Measurements from ENCODE around the gene CNTN1. TPM values are rescaled to one million over a fixed set of nuclear protein-coding genes. Genes with fewer than 3 reads are reported as not detected.

The CNTN1 gene
- total RNA-seq, result 0.54 TPM

DNA sequence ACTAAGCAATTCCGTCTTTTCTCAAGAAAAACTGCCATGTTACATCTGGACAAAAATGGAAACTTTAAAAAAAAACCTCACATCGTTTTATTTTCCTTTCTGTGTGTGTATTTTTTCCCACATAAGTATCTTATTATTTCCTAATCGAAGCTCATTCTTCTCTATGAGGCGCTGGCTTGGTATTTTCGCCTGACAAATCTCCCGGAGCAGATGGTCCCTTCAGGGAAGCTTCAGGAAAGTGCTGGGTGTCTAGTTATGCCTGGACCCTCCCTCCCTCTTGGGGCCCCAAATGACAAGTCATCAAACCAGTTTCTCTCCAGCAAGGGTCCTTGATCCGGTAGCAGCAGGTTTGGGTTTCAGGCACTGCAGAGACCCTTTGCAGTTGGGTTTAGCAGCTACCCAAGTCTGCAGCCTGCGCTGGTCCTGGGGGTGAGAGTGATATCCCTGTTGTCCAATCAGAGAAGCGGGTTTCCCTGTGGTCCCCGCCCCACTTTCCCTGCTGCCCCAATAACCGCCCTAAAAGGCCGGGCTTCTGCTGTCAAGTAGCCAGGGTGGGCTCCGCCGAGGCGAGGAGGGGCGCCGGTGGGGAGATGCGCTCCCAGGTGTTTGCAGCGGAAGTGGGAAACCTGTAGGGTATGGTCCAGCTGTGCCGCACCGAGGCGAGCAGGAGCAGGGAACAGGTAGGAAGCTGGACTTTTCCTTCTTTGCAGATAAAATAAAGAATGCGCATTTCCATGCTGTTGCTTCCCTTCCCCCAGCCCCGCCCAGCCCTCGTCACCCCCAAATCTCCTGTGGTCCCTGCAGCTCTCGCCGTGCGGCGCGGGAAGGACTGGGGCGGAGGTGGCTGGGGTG, at the start of gene CNTN1:
Gene CNTN1 (plus strand): TSS at position 527 of the 852 bp plus-strand sequence.
- DNase-seq (ENCODE audit: low read depth in 2 of 3, low spot score in 2 of 3), result peak in 2 of 3 donors; percentile 78 to 87

DNA sequence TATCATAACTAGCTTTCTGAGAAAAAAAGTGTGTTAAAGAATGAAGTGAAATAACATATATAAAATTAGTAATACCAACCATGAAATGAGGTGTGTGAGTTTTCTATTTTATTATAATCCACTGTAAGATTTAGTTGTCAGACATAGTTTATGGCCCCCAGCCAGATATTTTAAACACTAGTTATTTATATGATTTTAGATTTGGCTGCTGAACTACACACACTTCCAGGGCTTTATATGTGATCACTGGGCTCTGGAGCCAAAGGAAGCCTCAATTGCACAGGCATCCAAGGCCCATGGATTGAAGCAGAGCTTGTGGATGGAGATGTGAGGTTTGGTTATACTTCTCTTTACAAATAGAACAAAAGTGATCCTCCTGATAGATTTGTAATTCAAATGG, 48.7 kb upstream of the CNTN1 start:
- no peak for DNase-seq (ENCODE audit: low read depth in 2 of 3, low spot score in 2 of 3)

DNA sequence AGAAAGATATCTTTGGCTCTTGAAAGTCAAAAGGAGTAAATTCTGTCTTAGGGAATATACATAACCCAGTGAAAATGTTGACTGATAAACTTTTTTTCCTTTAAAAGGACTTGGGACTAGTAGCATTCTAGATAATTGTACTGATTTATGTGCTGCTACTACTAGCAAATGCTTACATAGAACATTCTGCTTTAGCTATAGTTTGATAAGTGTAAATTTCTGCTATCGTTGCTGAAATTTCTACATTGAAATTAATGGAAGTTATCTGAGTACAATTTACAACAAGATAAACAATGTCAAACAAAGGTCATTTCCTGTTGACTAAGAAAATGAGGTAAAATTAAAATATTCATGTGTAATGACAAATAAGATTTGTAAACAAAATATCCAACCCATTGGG, 48.3 kb upstream of the CNTN1 start:
- no peak for DNase-seq (ENCODE audit: low read depth in 2 of 3, low spot score in 2 of 3)

DNA sequence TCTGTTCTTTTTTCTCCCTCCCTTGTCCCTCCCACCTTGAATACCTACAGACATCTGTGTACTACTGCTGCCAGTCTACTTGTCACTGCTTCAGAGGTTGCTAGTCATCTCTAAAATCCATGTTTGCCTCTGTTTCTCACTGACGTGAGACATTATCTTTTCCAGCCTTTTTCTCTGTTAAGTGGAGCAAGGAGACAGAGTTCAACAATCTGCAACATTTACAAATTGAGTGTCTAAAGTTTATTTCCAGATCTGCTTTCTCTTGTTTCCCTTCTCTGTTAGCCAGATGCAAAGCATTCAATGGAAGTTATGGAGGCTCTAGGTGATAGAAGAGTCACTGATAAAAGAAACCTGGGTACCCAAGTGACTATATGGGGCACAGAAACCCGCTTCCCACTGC, 47.5 kb upstream of the CNTN1 start:
- no peak for DNase-seq (ENCODE audit: low read depth in 2 of 3, low spot score in 2 of 3)

DNA sequence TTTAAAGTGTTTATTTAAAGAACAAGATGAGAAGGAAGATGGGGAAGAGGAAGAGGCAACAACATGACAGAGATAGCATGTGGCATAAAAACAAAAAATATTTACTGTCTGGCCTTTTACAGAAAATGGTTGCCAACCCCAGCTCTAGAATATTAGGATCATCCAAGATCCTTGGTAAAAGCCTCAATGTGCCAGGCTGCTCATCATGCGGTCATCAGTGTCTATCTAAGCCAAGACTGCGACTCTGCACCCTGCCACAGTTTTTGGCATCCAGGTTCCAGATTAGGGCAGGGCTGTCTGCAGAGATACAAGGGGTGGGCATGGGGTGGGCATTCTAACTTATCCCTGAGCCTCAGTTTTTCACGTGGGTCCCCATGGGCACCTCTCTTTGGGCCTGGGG, 46.9 kb upstream of the CNTN1 start:
- no peak for DNase-seq (ENCODE audit: low read depth in 2 of 3, low spot score in 2 of 3)

DNA sequence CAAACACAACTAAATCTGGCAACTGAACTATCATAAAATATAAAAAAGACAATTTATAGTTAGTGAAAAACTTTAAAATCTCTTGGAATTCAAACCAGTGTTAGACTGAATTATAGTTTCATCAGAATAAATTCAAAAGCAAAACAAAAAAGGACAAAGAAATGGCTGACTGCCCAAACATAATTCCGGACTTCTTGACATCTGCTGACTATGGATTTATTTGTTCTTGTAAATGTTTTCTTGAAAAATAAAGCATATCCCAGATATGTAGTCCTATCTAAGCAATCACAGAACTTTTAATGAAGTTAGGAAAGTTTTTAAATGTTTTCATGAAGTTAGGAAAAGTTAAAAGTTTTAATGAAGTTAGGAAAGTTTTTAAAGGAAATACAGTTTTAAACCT, 45.8 kb upstream of the CNTN1 start:
- no peak for DNase-seq (ENCODE audit: low read depth in 2 of 3, low spot score in 2 of 3)

DNA sequence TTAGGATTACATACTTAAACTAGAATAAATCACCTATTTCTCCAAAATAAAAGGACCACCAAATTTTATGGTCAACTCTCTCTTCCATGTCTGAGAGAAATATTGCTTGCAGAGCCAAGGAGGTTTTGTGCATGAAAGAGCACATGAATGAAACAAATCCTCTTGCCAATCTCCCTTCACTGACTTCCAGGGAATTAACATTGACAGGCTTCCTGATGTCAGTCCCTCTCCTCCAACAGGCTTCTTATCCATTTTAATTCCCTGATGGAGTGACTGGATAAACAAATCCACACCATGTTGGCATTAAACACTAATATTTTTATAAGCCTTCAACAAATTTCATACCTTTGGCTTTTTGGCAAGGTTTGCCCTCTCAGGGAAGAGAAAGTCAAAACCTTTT, 45.3 kb upstream of the CNTN1 start:
- no peak for DNase-seq (ENCODE audit: low read depth in 2 of 3, low spot score in 2 of 3)

DNA sequence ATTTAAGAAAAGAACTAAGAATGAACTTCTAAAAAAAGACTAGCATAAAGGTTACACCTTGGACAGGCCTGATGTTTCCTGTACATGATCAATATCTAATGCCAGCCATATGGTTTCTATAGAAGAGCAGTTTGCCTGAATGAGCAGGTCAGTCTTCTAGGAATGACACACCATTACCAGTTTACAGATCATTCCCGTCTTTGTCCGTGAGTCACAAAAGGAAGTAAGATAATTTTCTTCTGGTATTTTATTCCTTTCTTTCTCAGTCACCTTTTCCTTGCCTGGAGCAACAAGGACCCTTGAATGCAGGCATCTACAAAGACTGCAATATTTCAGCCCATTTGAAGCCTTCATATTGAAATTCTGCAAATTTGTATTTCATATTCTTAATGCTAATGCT, 44.6 kb upstream of the CNTN1 start:
- DNase-seq (ENCODE audit: low read depth in 2 of 3, low spot score in 2 of 3), result no peak

DNA sequence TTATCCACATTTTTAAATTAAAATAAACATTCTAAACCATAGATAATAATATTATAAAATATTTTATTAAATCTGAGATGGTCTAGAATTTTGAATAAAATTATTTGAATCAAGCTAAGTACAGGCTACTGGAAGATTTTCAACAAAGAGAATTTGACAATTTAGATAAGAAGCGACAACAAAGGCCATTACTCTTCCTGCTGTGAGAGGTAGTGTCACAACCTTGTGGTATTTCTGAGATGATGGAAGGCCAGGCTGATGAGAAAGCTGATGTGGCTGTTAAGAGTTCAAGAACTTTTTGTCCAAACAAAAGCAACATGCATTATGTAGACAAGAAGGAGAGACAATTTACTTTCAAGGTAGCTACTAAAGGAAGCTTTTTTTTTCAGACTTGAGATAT, 43.7 kb upstream of the CNTN1 start:
- DNase-seq (ENCODE audit: low read depth in 2 of 3, low spot score in 2 of 3), result no peak

DNA sequence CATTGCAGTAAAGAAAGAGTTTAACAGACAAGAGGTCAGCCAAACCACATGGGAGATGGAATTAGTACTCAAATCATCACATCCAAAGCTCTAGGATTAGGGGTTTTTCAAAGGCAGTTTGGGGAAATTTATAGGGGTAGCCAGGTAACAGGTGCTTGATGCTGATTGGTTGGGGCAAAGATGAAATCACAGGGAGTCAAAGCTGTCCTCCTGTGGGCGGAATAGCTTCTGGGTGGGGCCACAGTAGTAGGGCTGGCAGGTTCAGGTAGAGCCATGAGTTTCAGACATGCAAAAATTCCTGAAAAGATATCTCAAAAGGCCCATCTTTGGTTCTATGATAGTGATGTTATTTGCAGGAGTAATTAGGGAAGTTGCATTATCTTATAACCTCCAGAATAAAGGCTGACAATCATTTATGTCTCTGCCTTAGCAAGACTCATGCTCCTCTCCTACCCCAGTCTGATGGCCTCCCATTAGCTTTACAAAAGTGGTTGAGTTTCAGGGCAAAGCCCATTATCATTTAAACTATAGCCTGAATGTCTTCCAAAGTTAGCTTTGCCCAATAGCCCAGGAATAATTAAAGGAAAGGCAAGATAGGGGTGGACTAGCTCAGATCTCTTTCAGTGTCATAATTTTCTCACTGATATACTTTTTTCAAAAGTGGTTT, 42.1 kb upstream of the CNTN1 start:
- no peak for DNase-seq (ENCODE audit: low read depth in 2 of 3, low spot score in 2 of 3)

DNA sequence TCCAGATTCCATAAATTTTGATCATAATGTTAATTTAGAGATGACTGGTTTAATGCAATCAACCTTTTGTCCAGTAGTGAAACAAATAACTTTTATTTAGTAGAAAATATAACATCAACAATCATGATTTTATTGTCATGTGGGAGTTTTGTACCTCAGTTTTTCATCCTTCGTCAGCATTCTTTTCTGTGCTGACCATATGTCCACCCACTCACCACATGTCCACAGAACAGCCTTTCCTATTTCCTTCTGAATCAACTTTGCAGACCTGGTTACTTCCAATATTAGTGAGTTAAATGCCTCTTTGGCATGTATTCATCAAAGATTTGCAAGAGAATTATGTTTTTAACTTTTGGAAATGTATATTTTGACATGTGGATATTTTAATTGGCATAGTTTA, 36.8 kb upstream of the CNTN1 start:
- DNase-seq (ENCODE audit: low read depth in 2 of 3, low spot score in 2 of 3), result no peak

DNA sequence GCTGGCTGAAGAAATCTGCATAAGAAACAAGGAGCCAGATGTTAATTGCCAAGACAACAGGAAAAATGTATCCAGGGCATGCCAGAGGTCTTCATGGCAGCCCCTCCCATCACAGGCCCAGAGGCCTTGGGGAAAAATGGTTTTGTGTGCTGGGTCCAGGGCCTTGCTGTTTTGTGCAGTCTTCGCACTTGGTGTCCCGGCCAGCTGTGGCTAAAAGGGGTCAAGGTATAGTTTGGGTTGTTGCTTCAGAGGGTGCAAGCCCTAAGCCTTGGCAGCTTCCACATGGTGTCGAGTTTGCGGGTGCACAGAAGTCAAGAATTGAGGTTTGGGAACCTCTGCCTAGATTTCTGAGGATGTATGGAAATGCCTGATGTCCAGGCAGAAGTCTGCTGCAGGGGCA, 29.9 kb upstream of the CNTN1 start:
- no peak for DNase-seq (ENCODE audit: low read depth in 2 of 3, low spot score in 2 of 3)

DNA sequence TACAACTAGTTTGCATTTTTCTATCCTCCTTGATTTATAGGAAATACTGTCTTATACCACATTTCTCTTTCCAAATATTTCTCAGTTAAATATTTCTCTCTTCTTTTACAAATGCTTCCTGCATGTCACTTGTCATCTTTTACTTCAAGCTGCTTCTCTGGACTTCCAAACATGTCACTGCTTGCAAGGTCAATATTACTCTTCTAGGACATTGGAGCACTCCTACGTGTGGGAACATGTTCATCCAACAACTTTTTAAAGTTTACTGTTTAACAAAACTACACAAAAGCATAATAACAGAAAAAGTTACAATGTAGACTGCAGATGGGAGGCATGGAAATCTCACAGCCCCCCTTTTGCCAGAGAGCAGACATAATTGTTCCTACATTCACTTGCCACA, 28.5 kb upstream of the CNTN1 start:
- no peak for DNase-seq (ENCODE audit: low read depth in 2 of 3, low spot score in 2 of 3)

DNA sequence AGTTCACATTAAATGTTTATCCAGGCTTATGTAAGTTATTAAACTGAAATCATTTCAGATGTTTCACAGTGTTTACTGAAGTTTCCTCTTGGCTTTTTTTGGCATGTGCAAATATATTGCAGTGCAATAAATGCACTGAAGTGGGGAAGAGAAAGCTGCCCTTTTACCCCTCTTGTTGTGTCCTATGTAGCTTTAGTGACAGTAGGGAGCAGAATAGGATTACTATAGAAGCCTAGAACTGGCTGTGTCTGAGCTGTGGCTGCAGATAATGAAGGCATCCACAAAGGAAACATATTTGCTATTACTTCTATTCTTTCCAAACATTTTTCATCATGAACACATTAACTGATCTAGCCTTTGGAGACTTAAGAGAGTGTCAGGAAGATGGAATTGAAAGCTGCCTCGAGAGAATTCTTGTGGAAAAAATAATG, 24.1 kb upstream of the CNTN1 start:
- no peak for DNase-seq (ENCODE audit: low read depth in 2 of 3, low spot score in 2 of 3)

DNA sequence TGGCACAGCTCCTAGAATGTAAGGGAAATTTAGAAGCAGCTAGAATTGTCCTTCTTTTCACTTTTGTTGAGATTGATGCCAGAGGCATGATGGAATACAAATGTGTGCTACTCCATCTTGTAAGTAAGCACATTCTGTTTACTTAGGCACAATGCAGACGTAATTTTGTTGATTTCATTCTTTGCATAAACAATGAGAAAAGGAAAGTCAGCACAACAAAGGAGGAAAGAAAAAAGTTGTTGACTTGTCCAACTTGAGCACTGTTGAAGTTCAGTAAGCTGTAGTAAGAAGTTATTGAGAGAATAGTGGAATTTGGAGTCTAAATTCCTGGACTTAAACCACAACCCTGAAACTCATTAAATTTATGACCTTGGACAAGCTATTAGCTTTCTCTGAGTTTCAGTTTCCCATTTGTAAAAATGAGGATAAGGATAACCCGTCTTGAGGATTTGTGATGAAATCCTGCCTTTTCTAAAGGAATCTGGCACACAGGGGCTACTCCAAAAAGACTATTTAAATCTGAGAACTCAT, 19.4 kb upstream of the CNTN1 start:
- no peak for DNase-seq (ENCODE audit: low read depth in 2 of 3, low spot score in 2 of 3)

DNA sequence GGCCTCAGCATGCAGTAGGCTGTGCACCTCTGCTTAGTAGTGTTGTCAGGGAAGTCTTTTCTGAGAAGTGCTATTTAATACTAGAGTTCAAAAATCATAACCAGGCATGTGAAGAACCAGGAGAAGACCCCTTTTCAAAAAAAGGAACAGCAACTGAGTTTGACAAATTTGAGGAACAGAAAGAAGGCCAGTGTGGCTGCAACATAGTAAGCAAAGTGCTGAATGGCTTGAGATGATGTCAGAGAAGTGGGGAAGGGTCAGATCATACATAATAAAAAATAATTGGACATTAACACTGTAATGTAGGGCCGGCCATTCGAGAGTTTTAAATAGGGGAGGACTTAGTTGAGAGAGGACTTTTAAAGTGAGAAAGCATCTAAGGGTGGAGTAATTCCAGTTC, 11.1 kb upstream of the CNTN1 start:
- DNase-seq (ENCODE audit: low read depth in 2 of 3, low spot score in 2 of 3), result no peak

DNA sequence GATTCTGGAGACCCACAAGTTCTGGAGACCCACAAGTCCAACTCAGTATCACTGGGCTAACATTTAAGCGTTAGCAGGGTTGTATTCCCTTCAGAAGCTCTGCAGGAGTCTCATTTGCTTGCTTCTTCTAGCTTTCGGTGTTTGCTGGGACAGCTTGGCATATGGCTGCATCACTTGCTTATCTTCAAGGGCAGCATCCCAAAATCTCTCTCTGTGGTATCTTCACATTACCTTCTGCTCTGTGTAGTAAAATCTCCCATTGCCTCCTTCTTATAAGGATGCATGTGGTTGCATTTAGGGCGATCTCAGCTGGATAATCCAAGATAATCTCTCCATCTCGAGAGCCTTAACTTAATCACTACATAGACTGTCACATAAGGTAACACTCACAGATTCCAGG, 7.3 kb upstream of the CNTN1 start:
- DNase-seq (ENCODE audit: low read depth in 2 of 3, low spot score in 2 of 3), result no peak

DNA sequence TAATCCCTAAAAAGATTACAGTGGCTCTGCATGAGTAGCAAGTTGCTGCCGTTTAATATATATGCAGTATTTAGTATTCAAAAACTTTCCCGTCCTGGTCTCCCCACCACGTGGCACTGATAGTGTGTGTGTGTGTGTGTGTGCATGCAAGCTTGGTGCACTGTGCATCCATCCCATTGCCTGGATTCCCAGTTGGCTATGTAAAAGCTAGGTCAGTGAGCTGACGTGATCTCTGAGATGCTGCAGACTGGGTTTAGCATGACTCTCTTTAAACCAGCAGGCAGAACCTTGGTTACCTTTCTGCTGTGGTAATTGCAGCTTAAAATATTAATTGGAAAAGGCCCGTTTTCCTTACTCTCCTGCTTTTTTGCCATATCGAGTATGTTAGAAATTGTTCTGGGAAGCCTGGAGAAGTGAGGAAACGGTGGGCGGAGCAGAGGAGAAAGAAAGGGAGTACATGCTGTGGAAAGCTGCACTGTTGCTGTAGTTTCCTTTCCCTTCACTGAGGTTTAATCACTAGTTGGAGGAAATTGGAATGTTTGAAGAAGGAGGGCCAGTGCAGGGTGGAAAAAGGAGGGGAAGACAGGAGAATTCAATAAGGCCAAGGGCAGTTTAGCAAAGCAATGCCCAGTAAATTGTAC, 4.0 kb upstream of the CNTN1 start:
- no peak for DNase-seq (ENCODE audit: low read depth in 2 of 3, low spot score in 2 of 3)

DNA sequence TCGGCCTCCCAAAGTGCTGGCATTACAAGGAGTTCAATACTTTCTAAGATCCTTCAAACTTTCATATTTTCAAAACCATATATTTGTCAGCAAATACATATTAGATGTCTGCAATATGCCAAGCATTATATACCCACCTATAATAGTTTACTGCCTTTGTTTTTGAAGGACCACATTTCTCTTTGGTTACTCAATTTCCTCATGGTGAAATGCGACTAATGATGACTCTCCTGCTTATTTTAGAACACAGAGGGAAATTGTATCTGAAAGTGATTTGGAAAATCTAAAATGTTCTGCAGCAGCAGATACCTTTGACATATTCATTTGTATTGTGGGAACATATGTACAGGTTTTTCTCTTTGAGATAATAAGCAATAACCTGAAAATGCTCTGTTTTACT, 2.7 kb upstream of the CNTN1 start:
- no peak for DNase-seq (ENCODE audit: low read depth in 2 of 3, low spot score in 2 of 3)

DNA sequence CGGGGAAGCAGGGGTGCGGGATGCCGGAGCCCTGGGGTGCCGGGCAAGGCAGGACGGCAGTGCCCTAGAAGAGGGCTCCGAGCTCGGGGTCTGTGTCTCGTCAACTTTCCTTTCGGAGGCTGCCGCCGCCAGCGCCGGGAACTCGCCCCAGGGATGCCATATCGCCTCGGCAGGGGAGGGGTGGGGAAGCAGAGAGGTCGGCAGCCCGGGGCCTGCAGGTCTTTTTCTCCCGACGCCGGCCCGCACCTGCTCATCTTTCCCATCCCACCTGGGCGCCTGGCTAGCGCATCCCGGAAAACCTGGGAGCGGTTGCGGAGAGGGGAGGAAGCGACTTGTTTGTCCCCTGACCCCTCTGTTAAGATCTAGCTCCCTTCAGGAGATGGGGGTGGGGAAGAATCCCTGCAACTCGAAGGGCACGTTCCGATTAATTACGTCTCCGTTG, 547 bp downstream of the CNTN1 start:
- peak in 1 of 3 donors; percentile 4 for DNase-seq (ENCODE audit: low read depth in 2 of 3, low spot score in 2 of 3)

DNA sequence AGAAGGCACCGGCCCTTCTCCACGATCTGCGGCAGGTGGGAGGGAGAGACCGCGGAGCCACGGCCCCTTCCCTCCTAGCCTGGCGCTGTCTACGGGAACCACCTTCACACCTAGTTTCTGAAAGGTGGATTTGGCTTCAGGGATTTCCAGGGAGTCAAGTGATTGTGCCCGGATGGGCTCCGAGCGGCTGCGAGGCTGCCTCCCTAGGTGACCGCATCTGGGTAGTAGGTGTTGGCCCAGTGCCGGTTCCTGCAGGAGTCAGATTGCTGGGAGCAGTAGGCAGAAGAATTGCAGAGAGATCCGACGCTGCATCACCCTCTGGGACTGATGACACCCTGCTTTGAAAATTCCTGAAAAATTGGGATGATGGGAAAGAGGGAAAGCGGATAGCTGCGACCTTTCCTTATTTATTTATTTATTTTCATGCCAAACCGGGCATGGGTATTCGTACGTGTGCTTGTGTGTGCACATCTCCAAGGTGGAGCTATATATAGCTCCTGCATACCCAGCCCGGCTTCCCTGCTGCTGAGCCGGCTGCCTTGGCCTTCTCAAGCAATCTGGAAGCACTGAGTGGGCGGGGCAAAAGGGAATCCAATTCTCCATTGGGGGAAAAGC, 1.1 kb downstream of the CNTN1 start:
- DNase-seq (ENCODE audit: low read depth in 2 of 3, low spot score in 2 of 3), result peak in 1 of 3 donors; percentile 11

Data from hematopoietic multipotent progenitor cell (in vitro differentiated cells).